GM23338 (cell line): ENCODE data around the gene MORC2. TPM values are rescaled to one million over a fixed set of nuclear protein-coding genes. Genes with fewer than 3 reads are reported as not detected.

ENCODE experiments used
- ATAC-seq: fragments of 200-7000 bp; cut with Tn5 transposase; 3 replicates; pipeline ENCODE4 v1.9.1; 2020
- DNase-seq: peaks from one replicate; pipeline ENCODE4 v3.0.0-alpha.2; 2015; ENCODE audit warnings: low spot score
- H2AFZ ChIP-seq: fragments of 200-600 bp; sonication (generic); 2 replicates; pipeline ENCODE4 v1.8.0; 2016; ENCODE audit warnings: antibody characterized with exemption, mild to moderate bottlenecking, moderate library complexity
- H3F3A ChIP-seq: fragments of 200-600 bp; sonication (generic); replicated peaks from 2 replicates; pipeline ENCODE4 v1.8.0; 2017; ENCODE audit warnings: antibody characterized with exemption, mixed run types, low read depth
- H3K27ac ChIP-seq: fragments of 200-600 bp; sonication (generic); 2 replicates; pipeline ENCODE4 v1.6.1; 2016; ENCODE audit warnings: low read depth
- H3K27me3 ChIP-seq: fragments of 200-600 bp; sonication (generic); 2 replicates; pipeline ENCODE4 v1.8.0; 2016; ENCODE audit warnings: mild to moderate bottlenecking, mixed run types, moderate library complexity; ENCODE audit not compliant: insufficient read depth
- H3K36me3 ChIP-seq: fragments of 200-600 bp; sonication (generic); 2 replicates; pipeline ENCODE4 v1.8.0; 2016; ENCODE audit warnings: mild to moderate bottlenecking; ENCODE audit not compliant: insufficient read depth
- H3K4me1 ChIP-seq: fragments of 200-600 bp; sonication (generic); 2 replicates; pipeline ENCODE4 v1.8.0; 2016; ENCODE audit warnings: mild to moderate bottlenecking, moderate library complexity; ENCODE audit not compliant: insufficient read depth
- H3K4me2 ChIP-seq: fragments of 200-600 bp; sonication (generic); 2 replicates; pipeline ENCODE4 v1.7.1; 2017; ENCODE audit warnings: mixed run types
- H3K4me3 ChIP-seq: fragments of 200-600 bp; sonication (generic); 2 replicates; pipeline ENCODE4 v1.6.1; 2016; ENCODE audit warnings: mixed run types
- H3K79me2 ChIP-seq: fragments of 200-600 bp; sonication (generic); replicated peaks from 2 replicates; pipeline ENCODE4 v1.8.0; 2017; ENCODE audit warnings: mild to moderate bottlenecking; ENCODE audit not compliant: insufficient read depth
- H3K9me2 ChIP-seq: fragments of 200-600 bp; sonication (generic); 2 replicates; pipeline ENCODE4 v1.8.0; 2017; ENCODE audit not compliant: insufficient read depth
- H4K20me1 ChIP-seq: fragments of 200-600 bp; sonication (generic); replicated peaks from 2 replicates; pipeline ENCODE4 v1.8.0; 2017; ENCODE audit warnings: mild to moderate bottlenecking; ENCODE audit not compliant: insufficient read depth
- H3K27ac Mint-ChIP-seq: 2 replicates; pipeline ENCODE4 v1.8.0; 2020; ENCODE audit warnings: inconsistent platforms, mild to moderate bottlenecking, moderate library complexity, mixed read lengths
- H3K27me3 Mint-ChIP-seq: 3 replicates; pipeline ENCODE4 v1.8.0; 2022; ENCODE audit warnings: low read depth, mild to moderate bottlenecking, moderate library complexity, mixed read lengths, inconsistent platforms; ENCODE audit not compliant: insufficient read depth, poor library complexity
- H3K36me3 Mint-ChIP-seq: 3 replicates; pipeline ENCODE4 v1.8.0; 2021; ENCODE audit warnings: low read depth, mild to moderate bottlenecking, inconsistent platforms, moderate library complexity, mixed read lengths
- H3K4me1 Mint-ChIP-seq: 3 replicates; pipeline ENCODE4 v1.8.0; 2020; ENCODE audit warnings: mild to moderate bottlenecking, inconsistent platforms, mixed read lengths
- H3K4me3 Mint-ChIP-seq: 3 replicates; pipeline ENCODE4 v1.8.0; 2021; ENCODE audit warnings: moderate library complexity, mild to moderate bottlenecking, inconsistent platforms, mixed read lengths
- H3K9me3 Mint-ChIP-seq: 3 replicates; pipeline ENCODE4 v1.8.0; 2020; ENCODE audit warnings: moderate library complexity, mild to moderate bottlenecking, inconsistent platforms, mixed read lengths
- CTCF ChIP-seq, 2 experiments: fragments of 200-600 bp in 1 of 2; sonication (generic) in 1 of 2; conservative IDR thresholded peaks; 2 replicates each; pipeline versions ENCODE4 v1.5.1 to v1.6.1; 2016 to 2017; ENCODE audit warnings: antibody characterized with exemption in 2 of 2, low read depth in 2 of 2, mild to moderate bottlenecking in 2 of 2, moderate library complexity in 1 of 2
- EZH2phosphoT487 ChIP-seq: fragments of 200-600 bp; sonication (generic); IDR thresholded peaks from one replicate; pipeline ENCODE4 v1.8.1; 2018; ENCODE audit warnings: antibody characterized with exemption; ENCODE audit not compliant: unreplicated experiment
- JUNB ChIP-seq: IDR thresholded peaks from one replicate; pipeline ENCODE4 v1.6.1; 2016; ENCODE audit warnings: antibody characterized with exemption; ENCODE audit not compliant: unreplicated experiment
- POLR2AphosphoS5 ChIP-seq: IDR thresholded peaks from 2 replicates; pipeline ENCODE4 v1.6.1; 2016; ENCODE audit warnings: antibody characterized with exemption, low read depth
- REST ChIP-seq: IDR thresholded peaks from one replicate; pipeline ENCODE4 v1.6.1; 2018; ENCODE audit warnings: antibody characterized with exemption; ENCODE audit not compliant: unreplicated experiment
- ZNF331 ChIP-seq: fragments of 250-450 bp; sonication (Bioruptor Pico); IDR thresholded peaks from 2 replicates; pipeline ENCODE4 v1.5.0; 2020; ENCODE audit warnings: low read depth, mild to moderate bottlenecking, moderate library complexity
- ZNF462 ChIP-seq: fragments of 250-450 bp; sonication (Bioruptor Pico); IDR thresholded peaks from 2 replicates; pipeline ENCODE4 v1.5.0; 2020; ENCODE audit warnings: mild to moderate bottlenecking, moderate library complexity
- polyA plus RNA-seq: library from polyadenylated mRNA; unstranded; fragments of >200 nt; fragmentation: Nextera tagmentation; extraction: Ambion mirVana; gene quantifications from 2 replicates; pipeline ENCODE4 v1.2.1, GENCODE V29; 2016
- total RNA-seq: library from RNA; depleted of rRNA; stranded (reverse); fragments of >200 nt; shearing (Covaris generic); gene quantifications from 2 replicates; pipeline ENCODE4 v1.2.3, GENCODE V29; 2014
- TF ChIP-seq, protein P1 (sequence below): IDR thresholded peaks from 2 replicates; pipeline ENCODE4 v1.6.1; 2016; ENCODE audit warnings: antibody characterized with exemption

MORC2 gene
- total and polyA plus RNA-seq, 2 experiments from 2014 or later, result 33.1 to 63.8 TPM

DNA sequence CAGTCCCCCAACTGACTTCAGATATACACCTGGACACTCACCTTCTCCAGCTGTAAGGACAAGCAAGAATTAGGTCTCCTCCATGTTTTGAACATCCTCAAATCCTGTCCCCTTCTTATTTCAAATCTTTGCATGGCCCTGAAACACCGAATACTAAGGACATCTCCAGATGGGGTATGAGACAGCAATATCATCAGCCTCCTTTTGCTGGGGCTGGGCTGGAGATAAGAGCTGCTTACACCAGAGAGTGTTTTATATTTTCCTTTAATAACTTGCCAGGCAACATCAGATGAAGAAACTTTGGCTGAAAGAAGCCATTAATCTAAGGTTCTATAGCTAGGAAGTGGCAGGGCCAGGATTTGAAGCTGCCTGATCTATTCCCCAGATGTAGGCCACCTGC, 22.1 kb upstream of the MORC2 start (continued):
- TF ChIP-seq CTCF (conservative IDR thresholded peaks at IDR 0.05; ENCODE audit: low read depth in 2 of 2) (no peak), EZH2phosphoT487 (no peak), ZNF331 (no peak), REST (no peak), JUNB (no peak)

GRCh38 chr22:30989474-30989873, 20.9 kb upstream of the MORC2 start:
- Histone ChIP-seq H3K27ac (no peak overlapping the region), H3F3A (no peaks in the 10 kb centered on the region), H4K20me1 (no peaks in the 10 kb centered on the region), H3K36me3 (no peaks in the 10 kb centered on the region), H2AFZ (no peak overlapping the region), H3K9me2 (peaks cover 13% of the 10 kb centered on the region), H3K4me3 (no peak overlapping the region), H3K4me1 (no peaks in the 10 kb centered on the region; the same call in 1 of the 2 replicates), H3K79me2 (no peaks in the 10 kb centered on the region), H3K4me2 (no peak overlapping the region), H3K27me3 (no peaks in the 10 kb centered on the region)
- H3K27me3 Mint-ChIP-seq, result no peaks in the 10 kb centered on the region
- H3K36me3 Mint-ChIP-seq, result peaks cover 7% of the 10 kb centered on the region
- ATAC-seq, result no peak
- no peaks in the 10 kb centered on the region for H3K4me1 Mint-ChIP-seq
- peaks cover 14% of the 10 kb centered on the region; the same call in 2 of the 3 replicates for H3K9me3 Mint-ChIP-seq
- no peak overlapping the region for H3K4me3 Mint-ChIP-seq
- DNase-seq, result no peak
- H3K27ac Mint-ChIP-seq, result no peak overlapping the region
- TF ChIP-seq, protein P1, sequence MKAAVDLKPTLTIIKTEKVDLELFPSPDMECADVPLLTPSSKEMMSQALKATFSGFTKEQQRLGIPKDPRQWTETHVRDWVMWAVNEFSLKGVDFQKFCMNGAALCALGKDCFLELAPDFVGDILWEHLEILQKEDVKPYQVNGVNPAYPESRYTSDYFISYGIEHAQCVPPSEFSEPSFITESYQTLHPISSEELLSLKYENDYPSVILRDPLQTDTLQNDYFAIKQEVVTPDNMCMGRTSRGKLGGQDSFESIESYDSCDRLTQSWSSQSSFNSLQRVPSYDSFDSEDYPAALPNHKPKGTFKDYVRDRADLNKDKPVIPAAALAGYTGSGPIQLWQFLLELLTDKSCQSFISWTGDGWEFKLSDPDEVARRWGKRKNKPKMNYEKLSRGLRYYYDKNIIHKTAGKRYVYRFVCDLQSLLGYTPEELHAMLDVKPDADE, result no peak
- TF ChIP-seq ZNF462 (CRISPR knock-in tag) (no peak), POLR2AphosphoS5 (no peak), REST (no peak), ZNF331 (no peak)
